Hematopoietic multipotent progenitor cell treated with erythropoietin and hydrocortisone succinate and interleukin-3 and kit ligand, for 8 days (in vitro differentiated cells): Measurements from ENCODE around the gene ABCG2.
A peak's percentile ranks its signal among the peaks of the same experiment; 100 is the strongest.

ENCODE experiments used
- DNase-seq: peaks from one replicate; pipeline ENCODE4 v3.0.0-alpha.2; 2015

Gene ABCG2

GRCh38 chr4:88062843-88063242 lies 95.6 kb downstream of the ABCG2 start:
- DNase-seq, result no peak

GRCh38 chr4:88062311-88062710 lies 96.1 kb downstream of the ABCG2 start:
- DNase-seq, result no peak

- no peak for DNase-seq
Measured at GRCh38 chr4:88060431-88060830, 98.0 kb downstream of the ABCG2 start.

GRCh38 chr4:88059766-88060165 lies 98.7 kb downstream of the ABCG2 start:
- no peak for DNase-seq

GRCh38 chr4:88058295-88058694 lies 100.1 kb downstream of the ABCG2 start:
- no peak for DNase-seq

- DNase-seq, result peak; percentile 67
Measured at GRCh38 chr4:88054901-88055300, 103.5 kb downstream of the ABCG2 start.

GRCh38 chr4:88054229-88054628 lies 104.2 kb downstream of the ABCG2 start:
- DNase-seq, result no peak

- no peak for DNase-seq
Measured at GRCh38 chr4:88045021-88045420, 113.4 kb downstream of the ABCG2 start.

GRCh38 chr4:88043586-88044340 lies 114.7 kb downstream of the ABCG2 start:
- DNase-seq, result no peak

GRCh38 chr4:88043001-88043400 lies 115.4 kb downstream of the ABCG2 start:
- DNase-seq, result no peak

GRCh38 chr4:88041626-88042025 lies 116.8 kb downstream of the ABCG2 start:
- DNase-seq, result no peak

GRCh38 chr4:88040707-88041106 lies 117.7 kb downstream of the ABCG2 start:
- DNase-seq, result no peak
